Liver (tissue), 3 donors: ENCODE measurements around the gene POC5.

Experiments
- ATF3 ChIP-seq: IDR thresholded peaks from 2 replicates; pipeline ENCODE4 v1.6.1; 2016; ENCODE audit warnings: antibody characterized with exemption
- CTCF ChIP-seq: fragments of 150-350 bp; IDR thresholded peaks from 2 replicates; pipeline ENCODE4 v1.5.1; 2017; ENCODE audit warnings: improper control_type of control experiment, low read depth, low read length; ENCODE audit not compliant: missing input control
- FOXA1 ChIP-seq: IDR thresholded peaks from 2 replicates; pipeline ENCODE4 v1.6.1; 2016; ENCODE audit warnings: antibody characterized with exemption
- donor health status: healthy.
- donor health status: healthy.

- no peak for TF ChIP-seq CTCF
- no peak for TF ChIP-seq FOXA1
- TF ChIP-seq ATF3, result no peak
Measured at GRCh38 chr5:75637949-75638348, 79.3 kb downstream of the POC5 start.
